Astrocyte of the spinal cord (primary cell): ENCODE data around the gene RUBCNL.
A peak's percentile ranks its signal among the peaks of the same experiment; 100 is the strongest.

Experiments
- DNase-seq: peaks from one replicate; pipeline ENCODE4 v3.0.0; 2011; ENCODE audit warnings: low read depth, low spot score
- H3K4me3 ChIP-seq: 2 replicates; pipeline ENCODE4 v1.5.1; 2011; ENCODE audit warnings: low read depth, mild to moderate bottlenecking, low read length, moderate library complexity
- CTCF ChIP-seq: IDR thresholded peaks from 2 replicates; pipeline ENCODE4 v1.5.1; 2012; ENCODE audit warnings: low read depth, mild to moderate bottlenecking, low read length, inconsistent platforms
- in situ Hi-C: cut with HindIII; loops from 2 replicates; pipeline ENCODE4 v1.10.0; 2017; ENCODE audit warnings: low sequenced_read_pairs

RUBCNL gene

DNA sequence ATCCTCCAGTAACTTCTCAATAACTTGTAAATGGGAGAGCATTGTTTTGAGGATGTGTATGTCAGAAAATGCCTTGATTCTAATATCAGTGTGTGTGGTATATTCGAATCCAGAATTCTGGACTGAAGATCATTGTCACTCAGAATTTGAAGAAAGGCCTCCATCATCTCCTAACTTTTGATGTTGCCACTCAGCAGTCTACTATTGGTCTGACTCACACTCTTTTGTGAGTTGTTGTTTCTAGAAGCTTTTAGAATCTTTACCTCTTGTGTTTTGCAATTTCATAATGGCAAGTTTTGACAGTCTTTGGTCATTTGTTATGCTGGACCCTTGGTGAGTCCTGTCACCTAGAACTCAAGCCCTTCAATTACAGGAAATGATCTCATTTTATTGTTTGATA lies 77.0 kb downstream of the RUBCNL start:
- no peak for TF ChIP-seq CTCF
- in situ Hi-C loops: no loop called here

DNA sequence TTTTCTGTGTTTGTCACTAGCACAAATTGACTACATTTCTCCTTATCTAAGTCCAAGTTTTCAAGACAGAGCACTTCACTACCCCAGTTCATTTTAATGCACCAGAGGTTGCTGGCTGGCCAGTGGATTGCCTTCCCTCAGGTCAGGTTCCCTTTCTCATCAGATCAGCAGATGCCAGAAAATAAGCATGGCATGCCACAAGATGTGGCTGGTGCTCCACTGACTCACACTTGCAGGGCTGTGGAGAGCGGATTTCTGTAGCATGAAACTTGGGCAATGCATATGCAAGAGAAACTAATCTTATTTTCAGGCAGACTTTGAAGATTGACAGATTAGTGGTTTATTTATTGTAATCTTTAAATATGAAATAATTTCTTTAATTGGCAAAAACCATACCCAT lies 79.5 kb downstream of the RUBCNL start:
- in situ Hi-C loops: no loop called here
- H3K4me3 ChIP-seq: no peak overlapping the region
- DNase-seq: peak; percentile 15
- no peak for TF ChIP-seq CTCF

More for the DNA sequence above, 77.0 kb downstream of the RUBCNL start:
- no peak for DNase-seq
- H3K4me3 ChIP-seq: no peak overlapping the region

- in situ Hi-C loops: no loop called here
- DNase-seq: no peak
- TF ChIP-seq CTCF: no peak
- no peak overlapping the region for H3K4me3 ChIP-seq
Observed at GRCh38 chr13:46304546-46304945, 82.5 kb downstream of the RUBCNL start.

DNA sequence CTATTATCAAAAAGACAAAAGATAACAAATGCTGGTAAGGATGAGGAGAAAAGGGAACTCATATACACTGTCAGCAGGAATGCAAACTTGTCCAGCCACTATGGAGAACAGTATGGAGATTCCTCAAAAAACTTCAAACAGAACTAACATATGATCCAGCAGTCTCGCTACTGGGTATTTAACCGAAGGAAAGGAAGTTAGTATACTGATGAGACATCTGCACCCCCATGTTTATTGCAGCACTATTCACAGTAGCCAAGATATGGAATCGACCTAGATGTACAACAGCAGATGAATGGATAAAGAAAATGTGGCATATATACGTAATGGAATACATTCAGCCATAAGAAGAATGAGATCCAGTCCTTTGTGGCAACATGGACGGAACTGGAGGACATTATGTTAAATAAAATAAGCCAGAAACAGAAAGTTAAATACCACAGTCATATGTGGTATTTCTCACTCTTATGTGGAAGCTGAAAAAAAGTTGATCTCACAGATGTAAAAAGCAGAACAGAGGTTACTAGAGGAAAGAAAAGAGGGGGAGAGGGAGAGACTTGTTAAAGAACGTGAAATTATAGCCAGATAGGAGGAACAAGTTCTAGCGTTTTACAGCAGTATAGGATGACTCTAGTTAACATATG lies 83.2 kb downstream of the RUBCNL start:
- no peak overlapping the region for H3K4me3 ChIP-seq
- in situ Hi-C loops: no loop called here
- no peak for TF ChIP-seq CTCF
- no peak for DNase-seq

GRCh38 chr13:46297361-46297811 lies 89.7 kb downstream of the RUBCNL start:
- H3K4me3 ChIP-seq: no peak overlapping the region
- no peak for TF ChIP-seq CTCF
- DNase-seq: peak; percentile 45
- in situ Hi-C loops: no loop called here

DNA sequence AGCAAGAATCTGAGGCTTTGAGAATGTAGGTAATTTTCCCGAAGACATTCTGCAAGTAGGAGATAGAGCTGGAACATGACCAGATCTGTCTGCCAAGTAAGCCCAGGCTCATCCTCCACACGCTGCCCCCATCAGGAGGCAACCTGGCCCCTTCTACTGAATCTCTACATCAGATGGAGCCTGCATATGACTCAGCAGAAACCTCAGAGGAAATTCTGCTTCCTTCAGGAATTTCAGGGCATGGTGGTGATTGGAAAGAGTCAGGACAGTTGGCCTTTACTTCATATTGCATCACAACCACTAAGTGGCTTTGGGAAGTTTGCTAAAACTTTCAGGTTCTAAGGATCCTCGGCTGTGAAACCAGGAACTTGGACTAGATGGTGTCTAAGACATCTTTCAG lies 90.1 kb downstream of the RUBCNL start:
- in situ Hi-C loops: no loop called here
- H3K4me3 ChIP-seq: no peak overlapping the region
- peak; percentile 90 for DNase-seq
- peak; percentile 1 for TF ChIP-seq CTCF
